GM12878 (cell line): ENCODE measurements around the gene TCP11L2. TPM values are rescaled to one million over a fixed set of nuclear protein-coding genes. Genes with fewer than 3 reads are reported as not detected.

Experiments used
- ATAC-seq: fragments of 200-7000 bp; cut with Tn5 transposase; 3 replicates; pipeline ENCODE4 v1.9.1; 2020; ENCODE audit warnings: mild to moderate bottlenecking, moderate library complexity
- BruUV-seq: library from RNA; stranded (reverse); fragments of 400-500 nt; replicated peaks from 2 replicates; lab custom pipeline; 2021; lab: Mats Ljungman, UMichigan
- CTCF ChIA-PET: fragments of 300-600 bp; sonication (Branson Sonifier 250); formaldehyde crosslinking; extraction: SDS; loops from one replicate; lab custom pipeline; 2021; ENCODE audit warnings: inconsistent platforms; lab: Yijun Ruan, JAX
- POLR2A ChIA-PET: fragments of 350-600 bp; formaldehyde crosslinking; extraction: SDS; loops from one replicate; lab custom pipeline; 2021; ENCODE audit warnings: inconsistent platforms; lab: Charles Lee
- RAD21 ChIA-PET: fragments of 300-600 bp; sonication (Branson Sonifier 250); formaldehyde crosslinking; loops from one replicate; lab custom pipeline; 2023; ENCODE audit warnings: antibody characterized with exemption; ENCODE audit not compliant: unreplicated experiment; lab: Charles Lee
- SMC1A ChIA-PET: fragments of 300-600 bp; sonication (Branson Sonifier 250); formaldehyde crosslinking; loops from one replicate; lab custom pipeline; 2023; ENCODE audit not compliant: unreplicated experiment, uncharacterized antibody; lab: Charles Lee
- DNase-seq: peaks from one replicate; pipeline ENCODE4 v3.0.0-alpha.2; 2011; ENCODE audit warnings: low read depth, low spot score
- FAIRE-seq: peaks from 3 replicates; lab custom pipeline; 2011; peaks lifted over from hg19 to GRCh38; lab: Jason Lieb, UNC
- H2AFZ ChIP-seq: 2 replicates; pipeline ENCODE4 v1.6.0; 2011; ENCODE audit warnings: low read depth, low read length, control low read depth; ENCODE audit not compliant: control insufficient read depth
- H3K27ac ChIP-seq: 2 replicates; pipeline ENCODE4 v1.5.1; 2011; ENCODE audit warnings: control low read depth; ENCODE audit not compliant: control insufficient read depth, insufficient read depth
- H3K27me3 ChIP-seq, 2 experiments: replicated peaks in 1 of 2; 2 replicates each; pipeline versions ENCODE4 v1.6.0 to v1.6.1; 2011; ENCODE audit warnings: low read length in 1 of 2; ENCODE audit not compliant: control insufficient read depth in 2 of 2, insufficient read depth in 2 of 2
- H3K36me3 ChIP-seq, 2 experiments: 2 replicates each; pipeline ENCODE4 v1.5.1; 2011; ENCODE audit warnings: low read length in 1 of 2; ENCODE audit not compliant: control insufficient read depth in 2 of 2, insufficient read depth in 2 of 2
- H3K4me1 ChIP-seq: 2 replicates; pipeline ENCODE4 v1.6.1; 2011; ENCODE audit warnings: mild to moderate bottlenecking, low read length, moderate library complexity, mixed read lengths; ENCODE audit not compliant: control insufficient read depth, insufficient read depth
- H3K4me2 ChIP-seq: 2 replicates; pipeline ENCODE4 v1.6.0; 2011; ENCODE audit warnings: control low read depth; ENCODE audit not compliant: control insufficient read depth, insufficient read depth
- H3K4me3 ChIP-seq: fragments of 200-600 bp; sonication (generic); 2 replicates; pipeline ENCODE4 v1.5.1; 2016
- H3K79me2 ChIP-seq: 2 replicates; pipeline ENCODE4 v1.6.0; 2011; ENCODE audit warnings: low read length; ENCODE audit not compliant: control insufficient read depth, insufficient read depth
- H3K9ac ChIP-seq: 2 replicates; pipeline ENCODE4 v1.8.0; 2011; ENCODE audit warnings: low read length, control low read depth, mixed read lengths; ENCODE audit not compliant: control insufficient read depth, insufficient read depth
- H3K9me3 ChIP-seq: replicated peaks from 3 replicates; pipeline ENCODE4 v1.5.1; 2011; ENCODE audit warnings: mild to moderate bottlenecking, low read length; ENCODE audit not compliant: control insufficient read depth, insufficient read depth
- H4K20me1 ChIP-seq: 2 replicates; pipeline ENCODE4 v1.6.0; 2011; ENCODE audit not compliant: control insufficient read depth, insufficient read depth
- DPF2 ChIP-seq: fragments of 450-650 bp; IDR thresholded peaks from 2 replicates; pipeline ENCODE4 v1.6.1; 2017; ENCODE audit warnings: mild to moderate bottlenecking
- E2F4 ChIP-seq: IDR thresholded peaks from 2 replicates; pipeline ENCODE4 v1.6.1; 2012; ENCODE audit warnings: low read depth, low read length, improper control_type of control experiment
- HDAC2 ChIP-seq: fragments of 200-600 bp; sonication (generic); IDR thresholded peaks from 2 replicates; pipeline ENCODE4 v1.6.1; 2017
- HDGF ChIP-seq: fragments of 450-650 bp; IDR thresholded peaks from 2 replicates; pipeline ENCODE4 v1.6.1; 2016; ENCODE audit warnings: antibody characterized with exemption
- MLLT1 ChIP-seq: fragments of 450-650 bp; IDR thresholded peaks from 2 replicates; pipeline ENCODE4 v1.6.1; 2016; ENCODE audit warnings: mild to moderate bottlenecking
- RAD21 ChIP-seq: IDR thresholded peaks from 2 replicates; pipeline ENCODE4 v1.6.1; 2011; ENCODE audit warnings: mild to moderate bottlenecking, low read depth, low read length, moderate library complexity; ENCODE audit not compliant: insufficient read depth
- RAD51 ChIP-seq: fragments of 450-650 bp; IDR thresholded peaks from 2 replicates; pipeline ENCODE4 v1.6.1; 2016; ENCODE audit warnings: moderate library complexity, mild to moderate bottlenecking, inconsistent platforms
- SIN3A ChIP-seq: IDR thresholded peaks from 2 replicates; pipeline ENCODE4 v1.6.1; 2012; ENCODE audit warnings: low read depth, low read length, improper control_type of control experiment
- WGBS: methylation state at CpG from one replicate; pipeline ENCODE4 v1.1.6; 2016; ENCODE audit warnings: low lambda C conversion rate; ENCODE audit not compliant: insufficient replicate concordance, insufficient coverage; ENCODE audit errors: missing lambda C conversion rate; 5-methylcytosine and 5-hydroxymethylcytosine counted together
- in situ Hi-C: fragments of 300-500 bp; cut with MboI; formaldehyde crosslinking; loops from 9 replicates; pipeline ENCODE4 v1.14.3; 2018; ENCODE audit warnings: mixed read lengths
- intact Hi-C: fragments of 100-400 bp; cut with micrococcal nuclease; formaldehyde crosslinking; loops from one replicate; pipeline ENCODE4 v1.14.2; 2022; ENCODE audit not compliant: unreplicated experiment
- polyA plus RNA-seq, 11 experiments: library from polyadenylated mRNA; depleted of rRNA in 4 of 11; unstranded in 6 of 11; stranded (reverse) in 5 of 11; fragments of >200 nt; fragmentation: Nextera tagmentation in 4 of 11; fragmentation: Illumina TruSeq in 1 of 11; extraction: Ambion mirVana in 4 of 11; extraction: Trizol in 1 of 11; gene quantifications; 1 replicate in 1 of 11; 2 replicates in 10 of 11; pipeline versions ENCODE4 v1.2.1 to v1.2.3, GENCODE V29; 2011 to 2016; ENCODE audit warnings: inconsistent platforms in 2 of 11, missing spikeins in 2 of 11, low read depth in 1 of 11
- total RNA-seq, 4 experiments: library from RNA; depleted of rRNA in 3 of 4; stranded (reverse); fragments of >200 nt in 3 of 4; fragmentation: Illumina TruSeq in 1 of 4; extraction: Trizol in 1 of 4; gene quantifications; 2 replicates each; pipeline versions ENCODE4 v1.2.1 to v1.2.3, GENCODE V29; 2013 to 2021

TCP11L2 gene
- total and polyA plus RNA-seq, 10 of the 15 experiments (the other 5 are each of a cell fraction or from before 2014, with no cell fraction given) = 0.18 to 5.0 (median 0.90) TPM

- Histone ChIP-seq H3K9me3 (peaks cover 4% of the 10 kb centered on the region; the same call in 2 of the 3 replicates), H4K20me1 (no peaks in the 10 kb centered on the region; the same call in 1 of the 2 replicates), H3K27me3 (no peaks in the 10 kb centered on the region; a peak in 1 of 4 replicates), H3K4me2 (no peak overlapping the region), H3K27ac (no peak overlapping the region), H3K79me2 (no peaks in the 10 kb centered on the region), H3K4me3 (no peak overlapping the region), H3K4me1 (0 out of 2 replicates have a peak, but pooled peaks cover 2% of the 10 kb centered on the region), H3K9ac (no peak overlapping the region), H2AFZ (no peak overlapping the region), H3K36me3 (no peaks in the 10 kb centered on the region)
- POLR2A ChIA-PET = no interaction called here
- 99% methylated on average over 4 of the region's 4 CpGs for WGBS
- TF ChIP-seq SIN3A (no peak), RAD51 (no peak), E2F4 (no peak), DPF2 (no peak), RAD21 (no peak), MLLT1 (no peak), HDAC2 (no peak), HDGF (no peak)
- intact Hi-C loops = loop anchor here (1.0 to 5.0 kb wide), 3 partner anchors 35 to 860 kb away; partner anchors contain the start of gene CKAP4
- FAIRE-seq = no peak
- in situ Hi-C loops = loop anchor here (5.0 kb wide), 1 partner anchor 55 kb away; no protein-coding TSS in a partner anchor
- DNase-seq = no peak
- no TSS peak for BruUV-seq
- CTCF ChIA-PET = interaction anchor here (1.0 to 9.4 kb wide), 20 partner anchors 8 to 862 kb away, joined by 3 to 206 read pairs (median 4); partner anchors contain the start of gene POLR3B
- no peak for ATAC-seq
- RAD21 ChIA-PET = interaction anchor here (1.1 to 3.9 kb wide), 4 partner anchors 12 to 57 kb away, joined by 3 to 44 read pairs (median 6); no protein-coding TSS in a partner anchor
- SMC1A ChIA-PET = interaction anchor here (0.6 to 4.7 kb wide), 6 partner anchors 49 to 576 kb away, joined by 3 to 57 read pairs (median 6); no protein-coding TSS in a partner anchor
Measured at GRCh38 chr12:106281804-106282203, 20.7 kb upstream of the TCP11L2 start.
